Measurements from ENCODE around the gene OR6A2.

The OR6A2 gene

GRCh38 chr11:6755303-6755952, 44.1 kb downstream of the OR6A2 start:
- DNase-seq: no peak

- DNase-seq: no peak
Observed at GRCh38 chr11:6747097-6747668, 52.3 kb downstream of the OR6A2 start.

DNA sequence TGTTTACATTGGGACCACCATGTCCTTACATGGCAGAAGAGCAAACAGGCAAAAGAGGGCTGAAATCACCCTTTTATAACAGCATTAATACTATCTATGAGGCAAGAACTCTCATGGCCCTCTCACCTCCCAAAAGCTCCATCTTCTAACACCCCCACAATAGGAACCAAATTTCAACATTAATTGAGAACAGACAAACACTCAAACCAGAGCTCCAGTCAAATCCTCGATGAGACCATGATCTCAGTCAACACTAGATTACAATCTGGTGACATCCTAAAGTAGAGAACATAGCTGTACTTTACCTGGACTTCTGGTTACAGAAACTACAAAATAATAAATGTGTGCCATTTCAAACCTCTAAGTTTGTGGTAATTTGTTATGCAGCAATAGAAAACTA, 52.9 kb downstream of the OR6A2 start:
- no peak for DNase-seq

DNA sequence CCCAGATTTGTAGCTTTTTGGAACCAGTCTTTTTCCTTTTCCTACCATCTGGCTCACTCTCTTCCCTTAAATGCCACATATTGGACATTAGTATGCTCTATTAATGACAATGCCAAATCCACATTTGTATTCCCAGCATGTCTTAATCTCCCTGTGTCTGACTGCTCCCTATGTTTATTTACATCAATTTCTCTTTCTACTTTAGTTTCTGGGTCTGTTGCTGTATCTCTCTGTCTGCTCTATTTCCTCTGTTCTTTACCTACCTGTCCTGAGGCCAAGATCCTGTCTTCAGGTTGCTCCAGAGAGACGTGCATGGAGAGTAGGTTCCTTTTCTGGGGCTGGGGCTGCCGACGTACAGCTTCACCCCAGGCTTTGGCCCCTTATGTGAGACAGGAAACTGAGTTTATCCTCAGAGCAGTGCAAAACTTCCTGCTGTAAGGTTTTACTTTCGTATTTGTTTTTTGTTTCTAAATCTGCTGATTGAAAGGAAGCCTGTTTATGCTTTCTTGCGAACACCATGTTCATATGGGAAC, 53.3 kb downstream of the OR6A2 start:
- DNase-seq: no peak

DNA sequence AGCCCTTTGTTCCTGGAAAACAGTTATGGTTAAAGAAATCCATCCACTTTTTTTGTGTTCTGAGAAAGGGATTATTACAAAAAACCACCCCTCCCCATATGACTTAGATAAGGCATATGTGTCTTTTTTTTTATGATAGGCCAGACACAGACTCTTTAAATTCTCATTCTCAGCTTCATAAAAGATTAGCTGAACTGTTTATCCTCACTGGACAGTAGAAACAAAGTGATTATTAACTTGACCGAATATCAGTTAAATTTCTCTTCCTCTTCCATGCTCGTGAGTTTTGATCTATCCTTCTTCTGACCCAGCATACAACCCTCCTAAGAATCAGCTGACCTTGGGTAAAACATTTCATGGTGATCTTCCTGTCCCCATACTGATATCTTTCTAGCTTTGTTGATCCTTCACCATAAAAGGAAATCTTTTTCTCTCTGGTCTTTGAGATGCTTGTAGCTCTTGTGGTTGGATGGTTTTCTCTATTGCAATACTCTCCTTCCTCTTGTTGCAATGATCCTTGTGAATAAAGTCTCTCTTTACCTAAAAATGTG, 53.9 kb downstream of the OR6A2 start:
- no peak for DNase-seq

DNA sequence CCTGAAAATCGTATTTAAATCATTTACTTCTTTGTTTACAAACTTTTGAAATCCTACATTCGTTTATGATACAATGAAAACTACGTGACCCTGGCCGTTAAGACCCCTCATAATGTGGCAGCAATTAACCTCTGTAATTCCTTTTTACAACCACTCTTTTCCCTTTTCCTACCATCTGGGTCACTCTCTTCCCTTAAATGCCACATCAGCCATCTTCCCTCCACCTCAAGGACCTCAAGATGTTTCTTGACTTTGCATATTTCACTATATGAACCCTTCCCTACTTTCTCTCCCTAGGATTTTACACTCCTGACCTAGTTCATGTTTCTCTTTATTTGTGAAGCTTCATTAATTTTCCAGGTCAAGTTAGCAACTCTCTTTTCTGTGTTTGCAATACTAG, 54.5 kb downstream of the OR6A2 start:
- no peak for DNase-seq

- no peak for DNase-seq
Observed at GRCh38 chr11:6742260-6742659, 57.2 kb downstream of the OR6A2 start.

Data from NCI-H1092 (cell line).